ENCODE results near the gene CD300LD.

The CD300LD gene

DNA sequence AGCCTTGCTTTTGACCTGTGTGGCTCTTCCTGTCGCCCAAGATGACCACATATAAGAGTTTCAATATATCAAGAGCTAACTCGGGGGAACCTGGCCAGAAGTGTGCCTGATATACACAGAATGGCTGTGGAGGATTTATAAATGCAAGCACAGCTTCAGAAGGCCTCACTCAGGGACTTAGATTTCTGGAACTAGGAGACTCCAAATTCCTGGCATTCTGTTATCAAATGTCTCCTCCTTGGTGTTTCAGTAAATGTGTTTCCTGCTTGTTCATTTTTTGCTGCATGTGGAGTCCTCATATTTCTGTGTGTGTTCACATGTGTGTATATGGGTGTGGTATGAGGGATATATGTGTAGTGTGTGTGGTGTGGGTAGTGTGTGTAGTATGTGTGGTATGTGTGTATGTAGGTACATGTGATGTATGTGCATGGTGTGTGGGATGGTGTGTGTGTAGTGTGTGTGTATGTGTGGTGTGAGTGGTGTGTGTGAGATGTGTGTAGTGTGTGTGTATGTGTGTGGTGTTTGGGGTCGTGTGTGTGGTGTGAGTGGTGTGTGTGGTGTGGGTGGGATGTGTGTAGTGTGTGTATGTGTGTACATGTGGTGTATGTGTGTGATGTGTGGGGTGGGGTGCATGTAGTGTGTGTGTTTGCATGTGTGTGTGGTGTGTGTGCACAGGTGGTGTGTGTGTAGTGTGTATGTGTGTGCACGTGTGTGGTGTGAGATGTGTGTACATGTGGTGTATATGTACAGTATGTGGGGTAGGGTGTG, 23.8 kb downstream of the CD300LD start:
- no peak for TF ChIP-seq CTCF (IDR thresholded peaks at IDR 0.05; ENCODE audit: low read depth, low read length)
- H3K27ac ChIP-seq, result no peak overlapping the region
- no peak overlapping the region for H3K4me3 ChIP-seq (ENCODE audit: low read depth, low read length)
- H3K27me3 ChIP-seq (ENCODE audit: insufficient read depth, low read depth, severe bottlenecking), result peaks cover 95% of the 10 kb centered on the region
- H3K9me3 ChIP-seq (ENCODE audit: severe bottlenecking), result peaks cover 13% of the 10 kb centered on the region
- no peak for DNase-seq
- no peaks in the 10 kb centered on the region for H3K36me3 ChIP-seq

GRCh38 chr17:74567397-74567796, 24.7 kb downstream of the CD300LD start, which contains the start of gene CD300H:
Gene CD300H, minus strand, starts transcription at chr17:74567509.
- H3K27me3 ChIP-seq (ENCODE audit: insufficient read depth, low read depth, severe bottlenecking), result peaks cover 95% of the 10 kb centered on the region
- no peaks in the 10 kb centered on the region for H3K36me3 ChIP-seq
- H3K27ac ChIP-seq, result no peak within 1 kb of the TSS
- no peak for DNase-seq
- H3K4me3 ChIP-seq (ENCODE audit: low read depth, low read length), result no peak within 1 kb of the TSS
- peaks cover 10% of the 10 kb centered on the region for H3K9me3 ChIP-seq (ENCODE audit: severe bottlenecking)
- no peak for TF ChIP-seq CTCF (IDR thresholded peaks at IDR 0.05; ENCODE audit: low read depth, low read length)

DNA sequence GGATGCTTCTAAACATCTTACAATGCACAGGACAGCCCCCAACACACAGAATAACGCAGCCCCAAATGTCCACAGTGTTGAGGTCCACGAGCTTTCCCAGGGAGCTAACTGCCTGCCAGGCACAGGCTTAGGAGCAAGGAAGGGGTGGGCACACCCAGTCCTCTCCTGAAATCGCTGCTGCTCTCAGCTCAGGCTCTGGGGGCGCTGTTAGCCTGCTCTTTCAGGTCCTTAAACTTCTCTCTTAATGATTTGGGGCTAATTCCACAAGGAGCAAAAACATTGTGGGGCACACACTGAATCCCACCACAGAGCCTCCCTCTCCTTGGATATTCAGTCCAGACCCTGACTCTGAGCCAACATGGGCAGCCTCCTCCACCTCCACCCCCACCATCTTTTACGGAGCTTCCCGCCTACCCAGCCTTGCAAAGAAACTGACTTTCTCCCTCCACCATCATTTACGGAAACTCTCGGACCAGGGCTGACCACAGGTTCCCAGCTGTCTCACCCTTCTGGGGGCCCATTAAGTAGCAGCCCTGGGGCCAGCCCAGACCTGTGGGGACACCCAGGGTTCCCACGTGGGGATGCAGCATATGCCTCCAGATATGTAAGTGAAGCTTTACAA, 25.8 kb downstream of the CD300LD start:
- no peaks in the 10 kb centered on the region for H3K36me3 ChIP-seq
- TF ChIP-seq CTCF (IDR thresholded peaks at IDR 0.05; ENCODE audit: low read depth, low read length), result peak; percentile 93
- DNase-seq, result peak; percentile 74
- H3K4me3 ChIP-seq (ENCODE audit: low read depth, low read length), result no peak overlapping the region
- H3K27me3 ChIP-seq (ENCODE audit: insufficient read depth, low read depth, severe bottlenecking), result peaks cover 95% of the 10 kb centered on the region
- H3K9me3 ChIP-seq (ENCODE audit: severe bottlenecking), result peaks cover 2% of the 10 kb centered on the region
- H3K27ac ChIP-seq, result no peak overlapping the region

DNA sequence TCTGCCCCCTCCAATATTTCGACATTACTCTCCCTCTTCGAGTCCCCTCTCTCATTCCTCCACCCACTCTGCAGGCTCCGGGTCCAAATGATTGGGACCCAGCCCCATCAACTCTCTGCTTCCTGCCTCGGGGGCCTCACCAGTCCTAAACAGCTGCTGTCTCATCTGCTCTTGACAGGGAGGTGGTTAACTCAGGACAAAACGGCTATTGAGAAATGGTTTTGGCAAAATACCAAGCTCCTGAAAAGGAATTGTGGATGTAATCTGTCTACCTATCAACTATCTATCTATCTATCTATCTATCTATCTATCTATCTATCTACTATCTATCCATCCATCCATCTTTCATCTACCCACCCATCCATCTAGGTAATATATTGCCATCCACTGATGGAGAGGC, 27.0 kb downstream of the CD300LD start:
- Histone ChIP-seq H3K9me3 (ENCODE audit: severe bottlenecking) (peaks cover 2% of the 10 kb centered on the region), H3K4me3 (ENCODE audit: low read depth, low read length) (no peak overlapping the region), H3K27me3 (ENCODE audit: insufficient read depth, low read depth, severe bottlenecking) (peaks cover 95% of the 10 kb centered on the region), H3K27ac (no peak overlapping the region), H3K36me3 (no peaks in the 10 kb centered on the region)
- TF ChIP-seq CTCF (IDR thresholded peaks at IDR 0.05; ENCODE audit: low read depth, low read length), result no peak
- DNase-seq, result no peak

DNA sequence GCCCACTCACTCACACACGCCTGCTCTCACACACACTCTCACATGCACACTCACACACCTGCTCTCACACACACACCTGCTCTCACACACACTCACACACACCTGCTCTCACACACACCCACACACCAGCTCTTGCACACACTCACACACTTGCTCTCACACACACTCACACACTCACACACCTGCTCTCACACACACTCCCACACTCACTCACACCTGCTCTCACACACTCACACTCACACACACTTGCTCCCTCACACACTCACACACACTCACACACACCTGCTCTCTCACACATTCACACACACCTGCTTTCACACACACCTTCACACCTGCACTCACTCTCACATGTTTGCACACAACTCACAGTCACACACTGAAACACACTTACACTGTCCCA, 28.7 kb downstream of the CD300LD start:
- TF ChIP-seq CTCF (IDR thresholded peaks at IDR 0.05; ENCODE audit: low read depth, low read length), result no peak
- DNase-seq, result no peak

More for the DNA sequence above, 28.7 kb downstream of the CD300LD start:
- Histone ChIP-seq H3K4me3 (ENCODE audit: low read depth, low read length) (no peak overlapping the region), H3K27ac (no peak overlapping the region), H3K9me3 (ENCODE audit: severe bottlenecking) (peaks cover 6% of the 10 kb centered on the region), H3K27me3 (ENCODE audit: insufficient read depth, low read depth, severe bottlenecking) (peaks cover 95% of the 10 kb centered on the region), H3K36me3 (no peaks in the 10 kb centered on the region)

Data from WERI-Rb-1 (cell line).